Neutrophil (primary cell): ENCODE measurements around the gene HIPK1.

Experiments used
- H3K27ac ChIP-seq: fragments of 200-600 bp; sonication (generic); 2 replicates; pipeline ENCODE4 v1.5.1; 2016; ENCODE audit warnings: mild to moderate bottlenecking, moderate library complexity
- H3K27me3 ChIP-seq: fragments of 200-600 bp; sonication (generic); 2 replicates; pipeline ENCODE4 v1.6.0; 2016; ENCODE audit warnings: mild to moderate bottlenecking
- H3K36me3 ChIP-seq: fragments of 200-600 bp; sonication (generic); 2 replicates; pipeline ENCODE4 v1.5.1; 2017
- H3K4me1 ChIP-seq, 2 experiments: fragments of 200-600 bp in 1 of 2; sonication (generic) in 1 of 2; 1 replicate in 1 of 2; 2 replicates in 1 of 2; pipeline versions ENCODE4 v1.5.1 to v1.6.1; 2013 to 2016; ENCODE audit warnings: low read depth in 1 of 2, low read length in 1 of 2, mild to moderate bottlenecking in 1 of 2, moderate library complexity in 1 of 2; ENCODE audit not compliant: control insufficient read depth in 1 of 2, insufficient read depth in 1 of 2
- H3K4me3 ChIP-seq, 2 experiments: fragments of 200-600 bp in 1 of 2; sonication (generic) in 1 of 2; 1 replicate in 1 of 2; 2 replicates in 1 of 2; pipeline ENCODE4 v1.5.1; 2013 to 2016; ENCODE audit warnings: low read depth in 1 of 2, low read length in 1 of 2, mild to moderate bottlenecking in 1 of 2, moderate library complexity in 1 of 2
- H3K9me3 ChIP-seq: fragments of 200-600 bp; sonication (generic); 2 replicates; pipeline ENCODE4 v1.5.1; 2016
- TF ChIP-seq, protein P1 (sequence below): fragments of 200-600 bp; sonication (generic); IDR thresholded peaks from 2 replicates; pipeline ENCODE4 v1.5.1; 2016; ENCODE audit warnings: antibody characterized with exemption

The HIPK1 gene

GRCh38 chr1:113965703-113966412 is 36.7 kb downstream of the HIPK1 start:
- TF ChIP-seq, protein P1, sequence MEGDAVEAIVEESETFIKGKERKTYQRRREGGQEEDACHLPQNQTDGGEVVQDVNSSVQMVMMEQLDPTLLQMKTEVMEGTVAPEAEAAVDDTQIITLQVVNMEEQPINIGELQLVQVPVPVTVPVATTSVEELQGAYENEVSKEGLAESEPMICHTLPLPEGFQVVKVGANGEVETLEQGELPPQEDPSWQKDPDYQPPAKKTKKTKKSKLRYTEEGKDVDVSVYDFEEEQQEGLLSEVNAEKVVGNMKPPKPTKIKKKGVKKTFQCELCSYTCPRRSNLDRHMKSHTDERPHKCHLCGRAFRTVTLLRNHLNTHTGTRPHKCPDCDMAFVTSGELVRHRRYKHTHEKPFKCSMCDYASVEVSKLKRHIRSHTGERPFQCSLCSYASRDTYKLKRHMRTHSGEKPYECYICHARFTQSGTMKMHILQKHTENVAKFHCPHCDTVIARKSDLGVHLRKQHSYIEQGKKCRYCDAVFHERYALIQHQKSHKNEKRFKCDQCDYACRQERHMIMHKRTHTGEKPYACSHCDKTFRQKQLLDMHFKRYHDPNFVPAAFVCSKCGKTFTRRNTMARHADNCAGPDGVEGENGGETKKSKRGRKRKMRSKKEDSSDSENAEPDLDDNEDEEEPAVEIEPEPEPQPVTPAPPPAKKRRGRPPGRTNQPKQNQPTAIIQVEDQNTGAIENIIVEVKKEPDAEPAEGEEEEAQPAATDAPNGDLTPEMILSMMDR = no peak
- H3K27ac ChIP-seq = no peak overlapping the region
- H3K4me3 ChIP-seq = no peak overlapping the region
- peaks cover 99% of the 10 kb centered on the region for H3K36me3 ChIP-seq
- no peaks in the 10 kb centered on the region for H3K9me3 ChIP-seq
- no peaks in the 10 kb centered on the region for H3K4me1 ChIP-seq
- no peaks in the 10 kb centered on the region for H3K27me3 ChIP-seq

GRCh38 chr1:113972954-113973353 is 43.8 kb downstream of the HIPK1 start:
- Histone ChIP-seq H3K4me3 (no peak overlapping the region), H3K27ac (peak overlapping the region; percentile 83), H3K36me3 (peaks cover 75% of the 10 kb centered on the region)

GRCh38 chr1:113975211-113975895 is 46.2 kb downstream of the HIPK1 start:
- Histone ChIP-seq H3K36me3 (peaks cover 59% of the 10 kb centered on the region), H3K27me3 (no peaks in the 10 kb centered on the region), H3K27ac (peak overlapping the region; percentile 83), H3K9me3 (no peaks in the 10 kb centered on the region), H3K4me1 (peaks cover 27 to 39% of the 10 kb centered on the region in 2 experiments), H3K4me3 (no peak overlapping the region)
- TF ChIP-seq, protein P1 = no peak

More at GRCh38 chr1:113972954-113973353, 43.8 kb downstream of the HIPK1 start:
- Histone ChIP-seq H3K27me3 (no peaks in the 10 kb centered on the region), H3K9me3 (no peaks in the 10 kb centered on the region), H3K4me1 (peaks cover 27 to 38% of the 10 kb centered on the region in 2 experiments)
- TF ChIP-seq, protein P1 = no peak

DNA sequence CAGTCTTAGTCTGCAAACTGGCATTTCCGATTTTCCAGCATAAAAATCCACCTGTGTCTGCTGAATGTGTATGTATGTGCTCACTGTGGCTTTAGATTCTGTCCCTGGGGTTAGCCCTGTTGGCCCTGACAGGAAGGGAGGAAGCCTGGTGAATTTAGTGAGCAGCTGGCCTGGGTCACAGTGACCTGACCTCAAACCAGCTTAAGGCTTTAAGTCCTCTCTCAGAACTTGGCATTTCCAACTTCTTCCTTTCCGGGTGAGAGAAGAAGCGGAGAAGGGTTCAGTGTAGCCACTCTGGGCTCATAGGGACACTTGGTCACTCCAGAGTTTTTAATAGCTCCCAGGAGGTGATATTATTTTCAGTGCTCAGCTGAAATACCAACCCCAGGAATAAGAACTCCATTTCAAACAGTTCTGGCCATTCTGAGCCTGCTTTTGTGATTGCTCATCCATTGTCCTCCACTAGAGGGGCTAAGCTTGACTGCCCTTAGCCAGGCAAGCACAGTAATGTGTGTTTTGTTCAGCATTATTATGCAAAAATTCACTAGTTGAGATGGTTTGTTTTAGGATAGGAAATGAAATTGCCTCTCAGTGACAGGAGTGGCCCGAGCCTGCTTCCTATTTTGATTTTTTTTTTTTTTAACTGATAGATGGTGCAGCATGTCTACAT is 47.6 kb downstream of the HIPK1 start:
- Histone ChIP-seq H3K36me3 (peaks cover 56% of the 10 kb centered on the region), H3K27me3 (no peaks in the 10 kb centered on the region), H3K27ac (peak overlapping the region; percentile 83)

GRCh38 chr1:113977906-113978305 is 48.8 kb downstream of the HIPK1 start:
- peaks cover 27 to 44% of the 10 kb centered on the region in 2 experiments for H3K4me1 ChIP-seq
- TF ChIP-seq, protein P1 = no peak
- H3K36me3 ChIP-seq = peaks cover 44% of the 10 kb centered on the region
- H3K9me3 ChIP-seq = no peaks in the 10 kb centered on the region
- no peak overlapping the region for H3K4me3 ChIP-seq
- H3K27me3 ChIP-seq = peaks cover 11% of the 10 kb centered on the region
- H3K27ac ChIP-seq = peak overlapping the region; percentile 30

More for the DNA sequence above, 47.6 kb downstream of the HIPK1 start:
- Histone ChIP-seq H3K9me3 (no peaks in the 10 kb centered on the region), H3K4me3 (no peak overlapping the region), H3K4me1 (peaks cover 27 to 39% of the 10 kb centered on the region in 2 experiments)
- TF ChIP-seq, protein P1 = no peak
